Fibroblast of mammary gland (primary cell): ENCODE measurements around the gene FAM53A.

Source experiments
- DNase-seq: peaks from one replicate; pipeline ENCODE4 v3.0.0-alpha.2; 2010; ENCODE audit warnings: low read depth
- H3K4me3 ChIP-seq: 2 replicates; pipeline ENCODE4 v1.5.1; 2011; ENCODE audit warnings: low read depth, mild to moderate bottlenecking, low read length, moderate library complexity; ENCODE audit not compliant: control insufficient read depth
- TF ChIP-seq, protein P1 (sequence below): conservative IDR thresholded peaks from 2 replicates; pipeline ENCODE4 v1.5.1; 2011; ENCODE audit warnings: low read depth, low read length, inconsistent platforms; ENCODE audit not compliant: control insufficient read depth, insufficient read depth

Gene FAM53A

DNA sequence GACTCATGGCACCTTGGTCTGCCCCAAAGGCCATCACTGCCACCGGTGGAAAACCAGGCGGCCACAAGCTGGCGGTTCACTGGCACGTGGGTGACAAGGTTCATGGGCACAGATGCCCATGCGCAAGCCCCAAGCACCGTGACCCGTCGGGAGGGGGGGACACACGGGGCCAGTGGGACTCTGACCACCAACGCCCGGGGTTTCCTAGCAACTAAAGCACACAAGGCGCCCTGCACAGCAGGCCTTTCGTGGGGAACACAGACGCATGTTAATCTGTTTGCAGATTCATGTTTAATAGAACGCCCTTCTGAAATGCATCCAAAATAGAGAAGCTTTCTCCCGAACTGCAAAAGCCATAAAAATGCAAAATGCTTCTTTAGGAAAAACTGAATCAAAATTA lies 43.9 kb downstream of the FAM53A start:
- no peak overlapping the region for H3K4me3 ChIP-seq
- TF ChIP-seq, protein P1, sequence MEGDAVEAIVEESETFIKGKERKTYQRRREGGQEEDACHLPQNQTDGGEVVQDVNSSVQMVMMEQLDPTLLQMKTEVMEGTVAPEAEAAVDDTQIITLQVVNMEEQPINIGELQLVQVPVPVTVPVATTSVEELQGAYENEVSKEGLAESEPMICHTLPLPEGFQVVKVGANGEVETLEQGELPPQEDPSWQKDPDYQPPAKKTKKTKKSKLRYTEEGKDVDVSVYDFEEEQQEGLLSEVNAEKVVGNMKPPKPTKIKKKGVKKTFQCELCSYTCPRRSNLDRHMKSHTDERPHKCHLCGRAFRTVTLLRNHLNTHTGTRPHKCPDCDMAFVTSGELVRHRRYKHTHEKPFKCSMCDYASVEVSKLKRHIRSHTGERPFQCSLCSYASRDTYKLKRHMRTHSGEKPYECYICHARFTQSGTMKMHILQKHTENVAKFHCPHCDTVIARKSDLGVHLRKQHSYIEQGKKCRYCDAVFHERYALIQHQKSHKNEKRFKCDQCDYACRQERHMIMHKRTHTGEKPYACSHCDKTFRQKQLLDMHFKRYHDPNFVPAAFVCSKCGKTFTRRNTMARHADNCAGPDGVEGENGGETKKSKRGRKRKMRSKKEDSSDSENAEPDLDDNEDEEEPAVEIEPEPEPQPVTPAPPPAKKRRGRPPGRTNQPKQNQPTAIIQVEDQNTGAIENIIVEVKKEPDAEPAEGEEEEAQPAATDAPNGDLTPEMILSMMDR = no peak

DNA sequence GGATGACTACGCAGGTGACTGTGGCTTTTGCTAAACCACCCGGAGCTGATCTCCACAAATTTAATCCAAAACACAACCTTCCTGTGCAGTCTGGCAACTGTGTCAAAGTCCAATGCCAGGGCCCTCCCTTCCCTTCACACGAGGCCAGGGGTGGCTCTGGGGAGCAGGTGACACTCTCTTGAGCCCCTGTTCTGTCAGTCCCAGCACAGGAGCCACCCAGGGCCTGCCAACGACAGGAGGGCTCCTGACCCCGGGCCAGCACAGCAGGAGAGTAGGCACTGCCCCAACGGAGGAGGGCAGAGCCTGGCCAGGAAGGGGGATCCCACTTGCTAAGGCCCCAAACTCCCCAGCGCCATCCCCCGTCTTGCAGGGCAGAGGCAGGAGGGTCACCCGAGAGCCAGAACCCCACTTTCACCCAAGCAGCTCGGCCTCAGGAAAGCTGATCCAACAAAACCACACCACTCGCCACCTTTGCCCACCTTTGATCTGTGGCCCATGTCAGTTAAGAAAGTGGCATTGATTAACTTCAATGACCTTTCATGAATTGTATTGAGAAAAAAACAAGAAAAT lies 44.7 kb downstream of the FAM53A start:
- TF ChIP-seq, protein P1 = no peak
- DNase-seq = no peak

More for the DNA sequence above, 43.9 kb downstream of the FAM53A start:
- no peak for DNase-seq

DNA sequence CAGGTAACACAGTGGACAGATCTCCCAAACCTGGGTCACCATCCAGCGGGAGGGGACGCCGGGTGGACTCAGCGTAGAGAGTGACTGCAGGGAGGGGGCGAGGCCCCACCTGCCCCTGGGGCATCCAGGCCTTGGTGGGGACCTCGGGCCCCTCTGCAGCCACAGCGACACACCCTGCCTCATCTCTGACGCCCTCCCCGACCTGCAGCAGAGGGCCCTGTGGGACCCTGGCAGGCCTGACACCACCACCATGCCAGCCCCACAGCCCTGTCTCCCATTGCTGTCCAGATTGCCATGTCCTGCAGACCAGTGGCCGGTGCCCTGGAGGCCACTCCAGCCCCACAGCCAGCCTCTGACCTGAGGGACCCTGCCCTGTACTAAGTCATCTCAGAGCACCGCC lies 45.2 kb downstream of the FAM53A start:
- DNase-seq = no peak
- TF ChIP-seq, protein P1 = no peak
- H3K4me3 ChIP-seq = no peak overlapping the region

More for the DNA sequence above, 44.7 kb downstream of the FAM53A start:
- no peak overlapping the region for H3K4me3 ChIP-seq

DNA sequence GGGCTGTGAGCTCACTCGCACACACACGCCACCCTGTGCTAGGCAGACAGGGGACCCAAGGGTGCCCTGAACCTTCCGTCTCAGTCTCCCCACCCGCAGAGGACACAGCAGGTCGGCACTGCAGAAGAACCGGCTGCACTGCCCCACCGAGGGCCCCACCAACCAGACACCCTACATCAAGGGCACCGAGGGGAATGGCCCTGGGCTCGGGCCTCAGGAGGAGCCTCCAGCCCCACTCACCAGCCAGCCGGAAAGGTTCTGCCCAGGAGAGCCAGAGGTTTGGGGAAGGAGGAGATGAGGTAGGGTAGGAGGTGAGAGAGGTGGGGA lies 45.9 kb downstream of the FAM53A start:
- H3K4me3 ChIP-seq = no peak overlapping the region
- TF ChIP-seq, protein P1 = no peak
- no peak for DNase-seq

DNA sequence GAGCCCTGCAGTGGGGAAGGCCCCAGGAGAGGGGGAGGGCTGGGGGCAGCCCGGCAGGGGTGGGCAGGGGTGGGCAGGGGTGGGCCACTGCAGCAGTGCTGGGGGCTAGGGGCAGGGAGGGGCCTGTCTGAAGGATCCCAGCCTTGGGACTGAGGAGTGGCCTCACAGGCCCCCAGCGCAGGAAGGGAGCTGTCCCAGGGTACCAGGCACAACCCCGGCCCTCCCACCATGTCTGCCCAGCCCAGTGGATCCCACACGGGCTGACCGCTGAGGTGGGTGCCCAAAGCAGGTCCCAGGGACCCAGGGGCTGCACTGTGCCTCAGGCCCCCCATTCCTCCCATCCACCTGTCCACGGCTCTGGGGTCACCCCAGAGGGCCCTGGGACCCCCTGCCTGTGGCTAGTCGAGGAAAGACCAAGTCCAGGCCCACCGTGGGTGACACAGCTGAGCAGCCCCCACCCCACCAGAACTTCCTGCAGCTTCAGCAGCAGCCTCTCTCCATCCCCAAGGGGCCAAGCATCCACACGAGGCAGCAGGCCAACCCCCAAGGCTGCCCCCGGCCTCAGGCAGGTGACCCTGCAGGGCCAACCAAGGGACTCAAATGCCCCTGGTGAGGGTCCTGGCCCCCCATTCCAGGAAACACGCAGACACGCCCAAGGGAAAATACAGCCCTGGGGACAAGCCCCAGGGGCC lies 46.4 kb downstream of the FAM53A start:
- DNase-seq = no peak
- TF ChIP-seq, protein P1 = no peak
- H3K4me3 ChIP-seq = no peak overlapping the region

DNA sequence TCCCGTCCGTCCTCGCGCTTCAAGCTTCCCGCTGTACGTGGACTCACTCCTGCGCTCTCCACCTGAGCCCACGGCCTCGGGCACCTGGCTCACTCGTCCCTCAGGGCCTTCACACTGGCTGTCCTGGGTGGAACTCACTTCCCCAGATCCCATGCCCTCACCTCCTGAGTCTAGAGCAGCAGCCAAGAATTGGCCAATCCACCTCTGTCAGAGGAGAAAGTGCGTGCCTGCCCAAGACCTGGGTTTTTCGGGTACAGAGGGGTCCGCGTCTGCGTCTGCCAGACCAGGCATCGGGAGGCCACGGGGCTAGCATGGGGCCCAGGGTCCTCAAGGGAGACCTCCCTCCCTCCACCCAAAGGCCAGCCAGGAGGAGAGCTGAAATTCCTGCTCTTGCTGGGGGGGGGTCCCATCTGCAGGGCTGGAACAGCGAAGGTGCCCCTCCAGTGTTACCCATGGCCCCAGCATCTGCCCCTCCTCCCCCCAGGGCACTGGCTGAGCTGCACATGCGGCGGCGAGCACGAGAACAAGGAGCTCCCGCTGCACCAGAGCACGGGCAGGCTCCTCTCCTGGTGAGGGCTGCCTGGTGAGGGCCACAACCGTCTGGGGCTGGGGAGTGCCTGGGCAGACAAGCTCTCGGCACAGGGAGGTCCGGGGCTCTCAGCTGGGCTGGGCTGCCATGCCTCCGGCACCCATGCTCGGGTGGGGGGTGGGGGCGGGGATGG lies 47.5 kb downstream of the FAM53A start:
- TF ChIP-seq, protein P1 = no peak
- no peak overlapping the region for H3K4me3 ChIP-seq
- no peak for DNase-seq

DNA sequence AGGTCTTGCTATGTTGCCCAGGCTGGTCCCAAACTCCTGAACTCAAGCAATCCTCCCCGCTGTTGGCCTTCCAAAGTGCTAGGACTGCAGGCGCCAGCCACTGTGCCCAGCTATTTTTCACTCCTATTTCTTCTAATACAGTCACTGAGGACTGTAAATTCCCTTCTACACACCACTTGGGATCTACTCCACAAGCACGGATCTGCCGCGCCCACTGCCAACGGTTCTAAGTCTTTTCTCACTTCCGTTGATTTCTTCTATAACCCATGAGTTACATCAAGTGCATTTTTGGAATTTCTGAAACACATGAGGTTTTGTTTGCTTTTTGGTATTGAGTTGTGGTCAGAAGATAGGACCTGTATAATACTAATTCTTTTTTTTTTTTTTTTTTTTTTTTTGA lies 48.6 kb downstream of the FAM53A start:
- TF ChIP-seq, protein P1 = no peak
- no peak overlapping the region for H3K4me3 ChIP-seq
- DNase-seq = no peak
